SK-N-DZ (cell line): ENCODE data around the gene ZNF320.
"Not testable (repeated sequence)": the region's sequence is repeated elsewhere in the genome, so short reads cannot be mapped to it uniquely, and the experiment has no call there.

Source experiments
- DNase-seq: peaks from one replicate; pipeline ENCODE4 v3.0.0-alpha.2; 2015; ENCODE audit warnings: low spot score

The ZNF320 gene

DNA sequence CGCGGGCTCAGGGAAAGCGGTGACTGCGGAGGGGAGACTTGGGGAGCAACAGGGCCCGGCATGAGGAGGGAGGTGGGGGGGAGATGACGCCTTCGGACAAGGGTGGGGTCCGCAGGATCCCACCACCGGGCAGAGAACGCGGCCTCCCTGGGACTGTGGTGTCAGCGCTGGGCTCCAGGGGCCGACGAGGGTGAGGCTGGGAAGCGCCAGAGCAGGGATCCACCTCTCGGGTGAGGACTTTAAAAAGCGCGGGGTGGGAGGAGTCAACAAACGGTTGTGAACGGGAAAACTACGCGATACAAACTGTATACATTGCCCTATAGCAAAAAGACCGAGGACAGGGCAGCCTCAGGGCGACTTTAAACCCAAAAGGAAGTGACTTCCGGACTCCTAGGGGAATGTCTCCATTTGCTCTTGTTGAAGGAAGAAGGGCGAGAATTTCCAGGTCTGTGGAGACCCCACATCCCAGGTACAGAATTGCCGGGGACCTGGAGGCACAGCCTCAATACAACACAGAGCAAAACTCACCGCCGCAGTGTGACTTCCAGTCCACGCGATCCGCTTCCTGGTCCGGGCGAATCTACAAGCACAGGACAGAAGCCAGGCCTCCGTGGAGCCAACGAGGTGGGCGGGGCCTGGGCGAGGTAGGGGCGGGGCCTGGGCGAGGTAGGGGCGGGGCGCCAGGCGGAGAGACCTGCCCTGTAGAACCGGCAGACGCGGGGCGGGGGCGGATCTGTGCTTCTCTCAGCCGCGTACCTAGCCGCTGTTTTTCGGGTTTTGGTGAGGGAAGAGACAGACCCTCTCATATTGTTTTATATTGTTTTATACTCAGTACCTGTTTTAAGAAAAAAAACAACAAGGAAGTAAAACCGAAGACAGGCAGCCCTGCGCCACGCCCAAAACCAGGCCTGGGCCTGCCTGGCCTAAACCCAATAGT lies 25.7 kb upstream of the ZNF320 start, which contains the start of gene ZNF888:
TSS of gene ZNF888 (minus strand) at position 588 of the 937 bp plus-strand sequence. CDS start 5,555 bp downstream, outside the sequence.
- DNase-seq = peak; percentile 53

DNA sequence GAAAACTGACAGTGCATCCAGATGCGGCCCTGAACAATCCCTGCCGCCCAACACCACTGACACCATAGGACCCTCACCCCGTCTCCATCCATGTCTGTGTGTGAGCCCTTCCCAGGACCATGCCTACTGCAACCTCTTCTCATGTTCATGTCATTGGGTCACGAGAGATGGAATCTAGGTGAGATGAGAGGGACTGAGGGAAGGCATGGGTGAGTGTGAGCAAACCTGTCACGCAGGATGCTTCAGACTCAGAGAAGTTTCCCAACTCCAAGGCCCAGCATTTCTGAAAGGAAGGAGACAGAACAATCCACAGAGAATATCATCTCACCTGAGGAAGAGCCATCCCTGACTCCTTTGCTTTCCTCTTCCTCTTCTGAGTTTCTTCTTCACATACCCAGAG lies 20.1 kb upstream of the ZNF320 start:
- DNase-seq = no peak

DNA sequence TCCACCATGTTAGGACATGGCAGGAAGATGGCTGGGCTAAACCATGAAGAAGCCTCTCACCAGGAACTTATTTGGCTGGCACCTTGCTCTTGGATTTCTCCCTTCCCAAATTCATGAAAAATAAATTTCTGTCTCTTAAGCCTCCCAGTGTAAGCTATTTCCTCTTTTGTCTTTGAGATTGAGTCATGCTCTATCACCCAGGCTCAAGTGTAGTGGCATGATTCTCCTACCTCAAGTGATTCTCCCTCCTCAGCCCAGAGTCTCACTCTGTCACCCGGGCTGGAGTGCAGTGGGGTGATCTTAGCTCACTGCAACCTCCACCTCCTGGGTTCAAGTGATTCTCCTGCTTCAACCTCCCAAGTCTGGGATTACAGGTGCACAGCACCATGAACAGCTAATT lies 13.2 kb upstream of the ZNF320 start:
- DNase-seq = no peak

DNA sequence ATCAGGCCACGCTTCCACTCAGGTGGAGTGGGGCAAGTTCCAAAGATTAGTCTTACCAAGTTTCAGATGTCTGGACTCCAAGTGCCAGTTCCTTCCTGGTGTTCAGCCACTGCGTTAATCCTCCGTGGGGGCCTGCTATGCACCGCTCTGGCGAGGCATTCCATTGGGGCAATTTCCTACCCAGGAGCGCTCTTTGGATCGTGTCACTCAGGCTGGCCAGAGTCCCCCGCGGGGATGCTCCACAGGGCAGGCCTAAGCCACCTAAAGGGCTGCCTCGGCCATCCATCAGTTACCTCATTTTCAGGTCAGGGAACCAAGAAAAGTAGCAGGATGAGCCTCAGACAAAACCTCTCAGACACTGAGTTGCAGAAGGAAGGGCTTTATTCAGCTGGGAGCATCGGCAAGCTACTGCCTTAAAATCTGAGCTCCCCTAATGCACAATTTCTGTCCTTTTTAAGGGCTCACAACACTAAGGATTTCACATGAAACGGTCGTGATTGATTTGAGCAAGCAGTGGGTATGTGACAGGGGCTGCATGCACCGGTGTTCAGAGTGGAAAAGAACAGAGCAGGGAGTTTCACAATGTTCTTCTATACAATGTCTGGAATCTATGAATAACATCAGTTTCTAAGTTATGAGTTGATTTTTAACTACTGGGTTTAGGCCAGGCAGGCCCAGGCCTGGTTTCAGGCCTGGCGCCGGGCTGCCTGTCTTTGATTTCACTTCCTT lies 6.8 kb upstream of the ZNF320 start:
- not testable (repeated sequence) for DNase-seq

DNA sequence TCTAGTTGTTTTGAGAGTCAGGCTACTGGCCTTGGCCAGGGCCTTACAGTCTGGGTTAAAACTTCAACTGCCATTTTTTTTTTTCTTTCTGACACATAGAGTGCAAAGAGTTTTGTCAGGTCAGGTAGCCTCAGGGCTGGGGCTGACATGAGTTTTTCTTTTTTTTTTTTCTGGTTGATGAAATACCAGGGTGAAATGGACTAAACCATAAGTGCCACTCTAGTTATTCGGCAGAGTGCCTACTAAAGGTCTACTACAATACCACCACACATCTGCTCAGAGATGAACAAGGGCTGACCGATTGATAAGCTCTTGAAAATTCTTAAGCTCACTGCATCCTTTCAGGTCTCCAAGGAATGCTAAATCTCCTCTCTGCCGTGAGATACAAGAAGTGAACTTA lies 4.4 kb upstream of the ZNF320 start:
- DNase-seq = no peak

DNA sequence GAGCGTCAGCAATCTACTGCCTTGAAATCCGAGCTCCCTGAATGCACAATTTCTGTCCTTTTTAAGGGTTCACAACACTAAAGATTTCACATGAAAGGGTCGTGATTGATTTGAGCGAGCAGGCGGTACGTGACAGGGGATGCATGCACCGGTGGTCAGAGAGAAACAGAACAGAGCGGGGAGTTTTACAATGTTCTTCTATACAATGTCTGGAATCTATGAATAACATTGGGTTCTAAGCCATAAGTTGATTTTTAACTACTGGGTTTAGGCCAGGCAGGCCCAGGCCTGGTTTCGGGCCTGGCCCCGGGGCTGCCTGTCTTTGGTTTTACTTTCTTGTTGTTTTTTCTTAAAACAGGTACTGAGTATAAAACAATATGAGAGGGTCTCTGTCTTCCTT lies 1.2 kb upstream of the ZNF320 start:
- DNase-seq = not testable (repeated sequence)

DNA sequence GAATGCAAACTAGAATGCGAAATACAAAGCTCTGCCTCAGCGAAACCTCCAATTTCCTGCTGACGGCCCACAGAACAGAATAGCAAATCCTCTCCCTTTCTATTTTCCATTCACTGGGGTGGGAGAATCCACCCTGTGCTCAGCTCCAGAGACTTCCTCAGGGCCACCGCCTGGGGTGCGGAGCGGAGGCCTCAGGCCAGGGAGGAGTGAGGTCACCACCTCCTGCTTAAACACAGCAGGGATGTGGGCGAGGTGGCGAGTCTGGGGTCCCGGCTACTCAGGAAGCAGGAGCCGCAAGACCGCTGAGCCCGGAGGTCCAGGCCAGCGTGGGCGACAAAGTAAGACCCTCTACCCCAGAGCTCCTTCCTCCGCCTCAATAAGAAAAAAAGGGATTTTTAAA lies 666 bp upstream of the ZNF320 start:
- DNase-seq = no peak

DNA sequence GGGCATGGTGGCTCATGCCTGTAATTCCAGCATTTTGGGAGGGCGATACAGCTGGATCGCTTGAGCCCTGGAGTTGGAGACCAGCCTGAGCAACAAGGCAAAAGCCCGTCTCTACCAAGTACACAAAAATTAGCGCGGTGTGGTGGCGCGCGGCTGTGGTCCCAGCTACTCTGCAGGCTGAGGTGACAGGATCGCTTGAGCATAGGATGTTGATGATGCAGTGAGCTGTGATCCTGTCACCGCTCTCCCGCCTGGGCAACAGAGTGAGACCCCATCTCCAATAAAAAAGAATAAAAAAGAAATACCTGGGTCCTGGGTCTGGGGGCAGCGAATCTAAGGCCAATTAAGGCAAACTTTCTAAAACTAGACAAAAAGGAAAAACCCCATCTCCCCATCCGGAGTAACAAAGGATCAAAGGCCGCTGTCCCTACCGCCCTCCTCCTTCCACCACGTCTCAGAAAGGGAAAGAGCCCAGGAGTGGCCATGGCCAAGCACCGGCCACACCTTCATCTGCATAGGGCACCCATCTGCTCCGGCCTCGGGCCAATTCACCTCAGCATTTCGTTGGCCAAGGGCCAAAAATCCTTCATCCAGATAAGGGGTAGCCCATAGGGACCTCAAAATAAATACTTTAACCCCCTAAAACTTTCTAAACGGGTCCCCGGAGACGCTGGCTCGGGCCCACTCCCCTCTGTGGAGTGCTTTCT lies 851 bp downstream of the ZNF320 start:
- DNase-seq = peak; percentile 4

DNA sequence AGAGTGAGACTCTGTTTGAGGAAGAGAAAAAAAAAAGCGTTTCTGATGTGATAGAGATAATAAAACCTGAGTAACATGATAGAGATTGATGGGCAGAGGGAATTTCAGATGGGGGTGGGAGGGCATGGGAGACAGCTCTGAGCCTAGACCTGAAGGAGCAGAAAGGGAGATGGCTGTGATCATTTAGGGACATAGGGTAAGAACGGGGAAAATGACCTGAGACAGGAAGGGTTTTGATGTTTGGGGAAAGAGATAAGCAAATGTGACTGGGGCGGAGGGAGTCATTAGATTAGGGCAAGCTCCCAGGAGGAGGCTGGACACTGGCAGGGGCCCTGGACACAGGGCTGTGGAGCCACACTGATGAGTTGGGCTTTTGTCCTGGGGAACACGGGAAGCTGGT lies 6.1 kb downstream of the ZNF320 start:
- DNase-seq = no peak

DNA sequence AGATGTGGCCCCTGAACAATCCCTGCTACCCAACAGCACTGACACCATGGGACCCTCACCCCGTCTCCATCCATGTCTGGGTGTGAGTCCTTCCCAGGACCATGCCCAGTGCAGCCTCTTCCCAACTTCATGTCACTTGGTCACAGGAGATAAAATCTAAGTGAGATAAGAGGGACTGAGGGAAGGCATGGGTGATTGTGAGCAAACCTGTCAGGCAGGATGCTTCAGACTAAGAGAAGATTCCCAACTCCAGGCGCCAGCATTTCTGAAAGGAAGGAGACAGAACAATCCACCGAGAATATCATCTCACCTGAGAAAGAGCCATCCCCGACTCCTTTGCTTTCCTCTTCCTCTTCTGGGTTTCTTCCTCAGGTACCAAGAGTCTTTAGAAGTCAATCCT lies 7.5 kb downstream of the ZNF320 start:
- no peak for DNase-seq

DNA sequence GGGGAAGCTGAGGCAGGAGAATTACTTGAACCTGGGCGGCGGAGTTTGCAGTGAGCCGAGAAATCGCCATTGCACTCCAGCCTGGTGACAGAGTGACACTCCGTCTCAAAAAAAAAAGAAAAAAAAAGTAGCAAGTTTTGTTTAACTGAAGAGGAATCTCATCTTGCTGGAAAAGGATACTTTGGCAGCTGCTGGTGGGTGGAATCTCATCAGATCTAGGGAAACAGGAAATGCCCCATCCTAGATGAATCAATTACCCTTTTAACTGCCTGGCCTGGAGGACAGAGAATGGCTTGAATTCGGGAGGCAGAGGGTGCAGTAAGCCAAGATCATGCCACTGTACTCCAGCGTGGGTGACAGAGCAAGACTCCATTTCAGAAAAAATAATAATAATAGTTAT lies 8.4 kb downstream of the ZNF320 start:
- no peak for DNase-seq

DNA sequence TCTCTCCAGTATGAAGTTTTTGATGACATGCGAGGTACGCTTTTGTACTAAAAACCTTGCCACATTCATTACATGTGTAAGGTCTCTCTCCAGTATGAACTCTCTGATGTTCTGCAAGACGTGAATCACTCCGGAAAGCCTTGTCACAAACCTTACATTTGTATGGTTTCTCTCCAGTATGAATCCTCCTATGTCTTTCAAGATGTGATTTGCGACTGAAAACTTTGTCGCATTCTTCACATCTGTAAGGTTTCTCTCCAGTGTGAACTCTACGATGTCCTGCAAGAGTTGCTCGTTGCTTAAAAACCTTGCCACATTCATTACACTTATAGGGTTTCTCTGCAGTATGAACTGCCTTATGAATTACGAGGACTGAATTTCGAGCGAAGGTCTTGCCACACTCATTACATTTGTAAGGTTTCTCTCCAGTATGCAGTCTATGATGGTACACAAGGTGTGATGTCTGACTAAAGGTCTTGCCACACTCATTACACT lies 16.5 kb downstream of the ZNF320 start:
- DNase-seq = no peak

DNA sequence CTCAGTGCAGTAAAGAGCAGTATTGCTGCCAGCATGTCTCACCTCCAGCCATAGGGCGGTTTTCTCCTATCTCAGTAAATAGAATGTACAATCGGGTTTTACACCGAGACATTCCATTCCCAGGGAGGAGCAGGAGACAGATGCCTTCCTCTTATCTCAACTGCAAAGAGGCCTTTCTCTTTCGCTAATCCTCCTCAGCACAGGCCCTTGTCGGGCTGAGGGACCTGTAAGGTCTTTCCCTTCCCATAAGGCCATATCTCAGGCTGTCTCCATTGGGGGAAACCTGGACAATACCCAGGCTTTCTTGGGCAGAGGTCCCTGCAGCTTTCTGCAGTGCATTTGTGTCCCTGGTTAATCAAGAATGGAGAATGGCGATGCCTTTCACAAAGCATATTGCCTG lies 24.4 kb downstream of the ZNF320 start:
- not testable (repeated sequence) for DNase-seq

DNA sequence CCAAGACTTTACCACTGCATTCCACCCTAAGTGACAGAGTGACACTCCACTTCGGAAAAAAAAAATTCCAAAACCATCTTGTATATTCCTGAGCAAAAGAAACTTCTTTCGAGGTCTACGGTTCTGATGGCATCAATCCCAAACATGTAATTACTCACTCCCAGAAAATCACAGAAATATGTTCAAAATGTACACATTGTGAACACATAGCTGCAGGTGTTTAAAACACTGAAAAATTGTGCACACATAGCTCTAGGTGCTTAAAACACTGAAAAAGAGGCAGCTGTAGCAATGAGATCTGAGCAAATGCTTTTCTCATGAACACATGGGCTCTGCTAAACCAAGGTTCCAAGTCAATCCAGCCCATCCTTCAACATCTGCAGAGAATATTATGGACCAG lies 26.0 kb downstream of the ZNF320 start:
- no peak for DNase-seq

DNA sequence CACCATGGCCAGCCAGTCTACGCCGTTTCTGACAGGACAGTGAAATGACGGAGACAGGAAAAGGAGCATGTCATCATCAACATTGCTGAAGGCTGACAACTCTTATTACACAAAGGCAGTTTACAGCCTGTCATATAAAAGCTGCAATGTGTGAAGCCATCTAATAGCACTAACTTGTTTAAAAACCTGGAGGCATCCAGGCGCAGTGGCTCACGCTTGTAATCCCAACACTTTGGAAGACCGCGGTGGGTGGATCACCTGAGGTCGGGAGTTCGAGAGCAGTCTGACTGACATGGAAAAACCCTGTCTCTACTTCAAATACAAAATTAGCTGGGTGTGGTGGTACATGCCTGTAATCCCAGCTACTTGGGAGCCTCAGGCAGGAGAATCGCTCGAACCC lies 29.4 kb downstream of the ZNF320 start:
- DNase-seq = not testable (repeated sequence)

DNA sequence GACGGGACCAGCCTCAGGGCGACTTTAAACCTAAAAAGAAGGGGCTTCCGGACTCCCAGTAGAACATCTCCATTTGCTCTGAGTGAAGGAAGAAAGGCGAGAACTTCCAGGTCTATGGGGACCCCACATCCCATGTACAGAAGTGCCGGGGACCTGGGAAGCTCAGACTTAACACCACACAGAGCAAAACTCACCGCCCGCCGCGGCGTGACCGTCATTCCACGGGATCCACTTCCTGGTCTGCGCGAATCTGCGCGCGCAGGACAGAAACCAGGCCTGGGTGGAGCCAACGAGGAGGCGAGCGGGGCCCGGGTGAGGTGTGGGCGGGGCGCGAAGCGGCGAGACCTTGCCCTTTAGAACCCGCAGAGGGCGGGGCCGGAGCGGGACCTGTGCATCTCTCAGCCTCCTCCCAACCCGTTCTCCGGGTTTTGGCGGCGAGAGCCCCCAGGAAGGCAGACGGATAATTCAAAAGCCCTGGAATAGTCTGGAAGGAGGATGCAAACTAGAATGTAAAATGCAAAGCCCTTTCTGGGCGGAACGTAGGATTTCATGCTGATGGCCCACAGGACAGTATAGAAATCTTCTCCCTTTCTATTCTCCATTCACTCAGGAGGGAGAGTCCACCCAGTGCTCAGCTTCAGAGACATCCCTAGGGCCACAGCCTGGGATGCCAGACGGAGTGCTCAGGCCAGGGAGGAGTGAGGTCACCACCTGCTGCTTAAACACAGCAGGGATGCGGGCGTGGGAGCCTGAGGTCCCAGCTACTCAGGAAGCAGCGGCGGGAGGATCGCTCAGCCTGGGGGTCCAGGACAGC lies 39.9 kb downstream of the ZNF320 start, which contains the start of gene ZNF468:
TSS of gene ZNF468 (minus strand) at position 242 of the 814 bp plus-strand sequence. CDS start 3,347 bp downstream, outside the sequence.
- DNase-seq = peak; percentile 45

DNA sequence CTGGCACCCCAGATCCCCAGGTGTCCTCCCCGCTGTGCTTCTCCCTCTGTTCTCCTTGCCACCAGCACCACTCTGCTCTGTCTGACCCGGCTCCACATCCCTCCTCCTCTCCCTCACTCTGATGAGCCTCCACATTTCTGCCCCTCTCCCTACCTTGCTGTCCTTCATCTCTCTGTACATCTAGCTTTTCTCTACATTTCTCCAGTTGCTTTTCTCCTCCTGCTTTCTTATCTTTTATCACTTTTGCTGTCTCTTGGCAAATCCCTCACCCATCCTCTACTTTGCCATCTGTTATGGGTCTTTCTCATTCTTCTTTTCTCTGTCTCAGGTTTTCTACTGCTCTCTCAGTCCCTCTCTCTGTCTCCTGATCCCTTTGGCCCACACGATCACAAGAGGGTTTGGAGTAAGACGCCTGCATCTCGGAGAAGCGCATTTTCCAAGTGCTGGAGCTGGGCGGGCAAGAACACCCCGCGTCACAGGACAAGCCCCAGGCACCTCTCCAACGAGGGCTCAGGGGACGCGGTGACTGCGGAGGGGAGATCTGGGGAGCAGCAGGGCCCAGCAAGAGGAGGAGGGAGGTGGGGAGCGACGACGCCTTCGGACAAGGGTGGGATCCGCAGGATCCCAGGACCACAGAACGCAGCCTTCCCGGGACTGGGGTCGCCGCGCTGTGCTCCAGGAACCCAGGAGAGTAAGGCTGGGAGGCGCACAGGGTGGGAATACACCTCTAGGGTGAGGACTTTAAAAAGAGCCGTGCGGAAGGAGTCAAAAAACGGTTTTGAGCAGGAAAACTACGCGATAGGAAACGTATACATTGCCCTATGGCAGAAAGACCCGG lies 40.7 kb downstream of the ZNF320 start:
- not testable (repeated sequence) for DNase-seq
